NCI-H2196 treated with DMSO at 0.1 percent for 48 hours (cell line): ENCODE results near the gene PEX5.
A peak's percentile ranks its signal among the peaks of the same experiment; 100 is the strongest.
"Not testable (repeated sequence)": the region's sequence is repeated elsewhere in the genome, so short reads cannot be mapped to it uniquely, and the experiment has no call there.

Source experiments
- DNase-seq: peaks from one replicate; lab custom pipeline; 2025; ENCODE audit not compliant: unreplicated experiment; lab: John Stamatoyannopoulos, UW

Gene PEX5

DNA sequence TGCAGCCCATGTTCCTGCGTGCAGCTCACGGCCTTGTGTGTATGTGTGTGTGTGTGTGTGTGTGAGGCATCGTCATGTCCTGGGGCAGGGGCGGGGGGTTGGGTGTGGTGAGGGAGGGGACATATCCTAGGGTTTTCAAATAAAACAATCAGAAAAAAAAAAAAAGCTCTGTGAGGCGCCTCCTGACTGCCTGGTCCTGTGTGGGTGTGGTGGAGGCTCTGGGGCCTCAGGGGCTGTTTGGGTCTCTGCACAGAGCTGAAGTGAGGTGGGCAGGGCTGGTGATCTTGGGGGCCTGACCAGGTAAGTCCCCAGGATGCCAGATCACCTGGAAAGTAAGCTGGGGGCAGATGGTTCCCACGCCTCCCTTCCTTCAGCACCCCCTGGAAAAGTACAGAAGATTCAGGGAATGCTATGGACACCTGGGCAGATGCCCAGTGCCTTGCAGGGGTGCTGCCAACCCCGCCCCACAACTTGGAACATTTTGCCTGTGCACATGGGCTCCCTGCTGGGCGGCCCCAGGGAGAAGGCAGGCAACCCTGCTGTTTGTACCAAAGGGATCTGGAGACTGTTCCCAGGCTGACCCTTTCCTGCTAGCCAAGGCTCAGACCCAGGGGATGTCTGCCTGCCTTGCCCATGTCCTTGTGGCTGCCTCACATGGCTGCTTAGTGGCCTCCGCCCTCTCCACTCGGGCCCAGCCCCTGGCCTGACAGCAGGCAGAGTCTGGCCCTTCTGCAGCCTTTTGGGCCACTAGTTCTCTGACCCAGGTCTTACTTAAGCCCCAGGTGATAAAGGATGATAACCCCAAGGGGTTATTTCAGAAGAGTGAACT lies 30.5 kb upstream of the PEX5 start:
- no peak for DNase-seq

DNA sequence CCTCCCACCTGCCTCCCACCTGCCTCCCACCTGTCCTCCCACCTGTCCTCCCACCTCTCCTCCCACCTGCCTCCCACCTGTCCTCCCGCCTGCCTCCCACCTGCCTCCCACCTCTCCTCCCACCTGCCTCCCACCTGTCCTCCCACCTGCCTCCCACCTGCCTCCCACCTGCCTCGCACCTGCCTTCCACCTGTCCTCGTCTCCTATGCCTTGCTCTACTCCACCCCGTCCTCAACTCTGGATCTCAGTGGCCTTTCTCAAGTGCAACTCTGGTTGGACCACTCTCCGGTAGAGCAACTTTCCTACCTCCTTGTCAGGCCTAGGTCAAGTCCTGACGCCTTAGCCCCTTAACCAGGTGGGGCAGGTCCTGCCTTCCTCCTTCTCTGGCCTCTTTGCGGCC lies 29.3 kb upstream of the PEX5 start:
- no peak for DNase-seq

DNA sequence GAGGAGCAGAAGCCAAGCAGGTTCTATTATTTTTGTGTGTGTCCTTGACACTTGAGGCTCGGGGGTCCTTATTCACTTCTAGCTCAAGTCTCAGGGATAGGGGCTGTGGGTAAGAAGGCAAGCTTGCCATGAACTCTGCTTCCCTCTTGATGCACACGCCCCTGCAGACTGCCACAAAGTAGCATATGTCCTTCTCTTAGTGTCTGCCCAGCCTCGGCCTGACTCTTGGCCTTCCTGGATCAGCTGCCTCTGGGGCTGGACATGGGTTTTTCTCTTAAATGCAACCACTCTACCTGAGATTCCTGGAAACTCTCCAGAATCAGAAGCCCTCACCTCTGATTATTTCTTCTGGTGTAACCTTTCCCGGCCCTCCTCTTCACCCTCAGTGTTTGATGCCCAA lies 28.2 kb upstream of the PEX5 start:
- DNase-seq: no peak

DNA sequence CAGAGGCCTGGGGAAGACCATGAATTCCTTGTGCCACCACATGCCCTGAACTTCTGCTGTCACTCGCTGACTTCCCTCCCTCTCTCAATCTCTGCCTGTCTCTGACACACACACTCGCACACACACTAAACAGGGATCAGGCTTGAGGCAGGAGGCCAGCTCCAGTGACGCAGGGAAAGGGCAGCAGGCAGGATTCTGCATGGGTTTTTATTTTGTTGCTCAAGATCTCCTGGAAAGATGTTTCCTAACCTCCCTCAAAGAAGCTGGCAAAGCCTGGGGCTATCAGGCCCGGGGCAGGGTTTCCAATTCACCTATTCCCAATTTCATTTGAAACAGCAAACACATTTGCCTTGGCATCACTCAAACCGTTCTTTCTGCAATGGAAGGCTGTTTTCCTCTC lies 27.7 kb upstream of the PEX5 start:
- DNase-seq: no peak

DNA sequence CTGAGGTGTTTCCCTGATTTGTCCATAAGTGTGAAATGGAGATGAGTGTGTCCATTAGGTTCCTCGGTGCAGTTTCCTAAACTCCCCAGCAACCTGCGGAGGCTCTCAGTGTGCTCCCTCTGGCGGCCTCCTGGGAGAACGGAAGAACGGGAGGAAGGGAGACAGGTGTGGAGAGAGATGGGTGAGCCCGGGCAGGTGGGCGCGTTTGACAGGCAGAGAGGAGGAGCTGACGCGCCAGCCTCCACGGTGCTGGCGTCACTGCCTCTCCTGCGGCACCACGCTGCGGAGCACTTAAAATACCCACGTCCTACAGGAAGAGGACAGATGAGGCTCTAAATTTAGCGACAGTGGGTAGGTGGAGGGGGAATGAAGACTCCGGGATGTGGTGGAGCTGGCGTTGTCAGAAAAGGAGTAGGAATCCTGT lies 26.8 kb upstream of the PEX5 start:
- DNase-seq: peak; percentile 31

DNA sequence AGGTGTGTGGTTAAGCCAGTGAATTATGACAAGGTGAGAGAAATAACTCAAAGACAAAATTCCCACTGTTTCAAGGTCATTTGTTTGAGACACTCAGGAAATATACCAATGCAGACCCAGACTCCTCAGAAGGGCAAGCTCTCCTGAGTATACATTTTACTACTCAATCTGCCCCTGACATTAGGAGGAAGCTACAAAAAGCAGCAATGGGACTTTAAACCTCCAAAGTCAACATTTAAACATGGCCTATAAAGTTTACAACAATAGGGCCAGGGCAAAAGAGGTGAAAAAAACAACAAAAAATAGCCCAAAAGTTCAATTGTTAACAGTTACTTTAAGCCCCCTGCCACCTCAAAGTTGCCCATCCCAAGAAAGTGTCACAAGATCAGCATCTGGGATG lies 19.5 kb upstream of the PEX5 start:
- no peak for DNase-seq

DNA sequence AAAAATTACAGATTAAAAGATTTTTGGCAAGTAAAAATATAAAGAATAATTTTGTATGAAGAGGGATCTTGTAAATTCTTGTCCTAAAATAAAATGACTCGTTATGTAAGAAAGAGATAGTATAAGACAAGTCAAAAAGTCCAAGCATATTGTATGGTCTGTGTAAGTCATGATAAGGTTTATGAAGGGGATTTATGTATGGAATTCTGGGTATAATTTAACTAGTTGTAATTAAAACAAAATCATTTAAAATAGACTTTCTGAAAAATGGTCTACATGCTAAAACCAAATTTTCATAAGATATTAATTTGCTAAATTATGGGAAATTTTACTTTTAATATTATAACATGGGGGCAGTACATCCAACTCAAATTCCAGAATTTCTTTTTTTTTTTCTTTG lies 17.6 kb upstream of the PEX5 start:
- no peak for DNase-seq

DNA sequence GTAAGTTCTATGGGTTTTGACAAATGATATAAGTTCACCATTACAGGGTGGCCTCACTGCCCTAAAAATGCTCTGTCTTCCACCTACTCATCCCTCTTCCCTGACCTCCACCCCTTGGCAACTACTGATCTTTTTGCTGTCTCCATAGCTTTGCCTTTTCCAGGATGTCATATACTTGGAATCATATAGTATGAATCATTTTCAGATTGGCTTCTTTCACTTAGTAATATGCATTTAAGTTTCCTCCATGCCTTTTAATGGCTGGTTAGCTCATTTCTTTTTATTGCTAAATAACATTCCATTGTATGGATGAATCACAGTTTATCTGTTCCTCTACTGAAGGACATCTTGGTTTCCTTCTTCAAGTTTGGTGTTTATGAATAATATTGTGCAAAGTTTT lies 14.0 kb upstream of the PEX5 start:
- no peak for DNase-seq

DNA sequence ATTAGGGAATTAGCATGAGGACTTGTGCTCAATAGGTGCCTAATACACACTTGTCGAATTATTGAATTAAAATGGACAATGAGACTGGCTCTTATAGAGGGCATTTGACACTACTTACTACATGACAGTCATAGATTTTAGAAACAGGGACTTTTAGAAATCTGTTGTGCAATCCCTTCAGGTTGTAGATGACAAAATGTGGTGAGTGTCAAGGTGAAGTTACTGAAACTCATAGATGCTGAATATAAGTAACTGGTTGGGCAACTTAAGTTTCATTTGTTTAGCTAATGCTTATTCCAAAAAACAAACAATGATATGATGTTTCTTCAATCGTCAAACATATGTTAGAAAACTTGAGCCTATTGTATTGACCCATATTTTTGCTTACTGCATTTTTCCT lies 12.9 kb upstream of the PEX5 start:
- no peak for DNase-seq

DNA sequence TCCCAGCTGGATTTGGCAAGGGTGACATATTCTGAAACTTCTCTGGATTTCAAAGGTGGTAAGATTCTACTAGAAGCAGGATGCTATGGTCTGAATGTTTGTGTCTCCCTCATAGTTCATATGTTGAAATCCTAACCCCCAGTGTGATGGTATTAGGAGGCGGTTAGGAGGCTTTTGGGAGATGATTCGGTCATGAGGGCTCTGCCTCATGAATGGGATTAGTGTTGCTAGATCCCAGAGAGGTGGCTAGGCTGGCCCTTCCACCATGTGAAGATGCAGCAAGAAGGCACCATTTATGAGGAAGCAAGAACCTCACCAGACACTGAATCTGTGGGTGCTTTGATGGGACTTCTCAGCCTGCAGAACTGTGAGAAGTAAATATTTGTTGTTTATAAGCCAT lies 11.0 kb upstream of the PEX5 start:
- no peak for DNase-seq

DNA sequence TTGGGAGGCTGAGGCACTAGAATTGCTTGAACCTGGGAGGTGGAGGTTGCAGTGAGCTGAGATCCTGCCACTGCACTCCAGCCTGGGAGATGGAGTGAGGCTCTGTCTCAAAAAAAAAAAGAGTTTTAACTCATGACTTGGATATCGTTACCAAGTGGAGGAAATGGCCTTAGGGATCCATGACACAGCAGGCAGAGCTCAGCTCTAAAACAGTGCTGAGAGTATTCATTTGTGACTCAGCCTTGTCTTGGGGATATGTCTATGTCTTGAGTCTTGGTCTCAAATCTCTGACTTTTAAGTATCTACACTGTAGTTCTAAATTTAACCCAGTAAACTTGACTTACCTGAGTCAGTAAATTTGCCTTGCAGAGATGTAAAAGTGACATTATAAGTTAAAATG lies 8.8 kb upstream of the PEX5 start:
- no peak for DNase-seq

DNA sequence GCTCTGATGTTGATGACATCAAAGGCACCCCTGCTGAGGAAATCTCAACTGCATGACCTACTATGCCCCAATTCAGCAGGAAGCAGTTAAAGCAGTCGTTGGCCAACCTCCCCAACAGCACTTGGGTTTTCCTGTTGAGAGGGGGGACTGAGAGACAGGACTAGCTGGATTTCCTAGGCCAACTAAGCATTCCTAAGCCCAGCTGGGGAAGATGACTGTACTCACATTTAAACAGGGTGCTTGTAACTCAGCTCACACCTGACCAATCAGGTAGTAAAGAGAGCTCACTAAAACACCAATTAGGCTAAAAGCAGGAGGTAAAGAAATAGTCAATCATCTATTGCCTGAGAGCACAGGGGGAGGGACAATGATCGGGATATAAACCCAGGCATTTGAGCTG lies 3.4 kb upstream of the PEX5 start:
- DNase-seq: not testable (repeated sequence)

DNA sequence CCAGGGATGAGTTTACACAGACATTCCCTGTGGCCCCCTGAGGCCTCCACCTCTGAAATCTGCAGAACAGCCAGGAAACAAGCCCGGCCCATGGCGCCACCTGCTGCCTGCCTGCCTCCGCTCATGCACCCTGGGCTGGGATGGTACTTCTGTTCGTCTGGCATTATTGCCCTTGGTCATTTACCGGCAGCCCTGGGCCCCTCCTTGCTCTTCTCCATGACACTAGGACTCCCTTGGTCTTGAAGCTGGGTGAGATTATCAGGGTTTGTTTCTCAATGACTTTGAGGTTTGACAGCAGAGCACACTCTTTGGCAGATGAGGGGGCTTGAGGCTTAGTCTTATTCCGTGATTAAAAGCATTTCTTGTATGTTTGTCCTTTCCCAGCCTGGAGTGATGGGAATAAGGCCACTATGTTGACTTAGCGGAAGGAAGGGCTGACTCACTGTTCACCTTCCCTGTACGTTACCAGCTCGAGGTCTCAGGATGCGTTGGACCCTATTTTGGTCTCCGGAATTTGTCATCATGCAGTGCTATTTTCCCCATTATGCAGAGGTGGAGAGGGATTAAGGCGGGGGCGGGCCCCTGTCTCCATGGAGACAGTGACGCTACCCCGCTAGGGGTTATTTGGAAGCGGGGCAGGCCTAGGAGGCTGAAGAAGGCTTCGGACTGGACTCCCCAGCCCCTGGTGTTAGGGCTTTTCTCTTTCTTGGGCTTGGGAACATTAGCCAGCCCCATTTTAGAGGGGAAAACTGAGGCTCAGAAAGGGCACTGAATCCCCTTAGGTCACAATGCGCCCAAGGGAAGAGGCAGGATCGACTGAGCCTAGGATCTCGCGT lies 706 bp upstream of the PEX5 start:
- peak; percentile 35 for DNase-seq

DNA sequence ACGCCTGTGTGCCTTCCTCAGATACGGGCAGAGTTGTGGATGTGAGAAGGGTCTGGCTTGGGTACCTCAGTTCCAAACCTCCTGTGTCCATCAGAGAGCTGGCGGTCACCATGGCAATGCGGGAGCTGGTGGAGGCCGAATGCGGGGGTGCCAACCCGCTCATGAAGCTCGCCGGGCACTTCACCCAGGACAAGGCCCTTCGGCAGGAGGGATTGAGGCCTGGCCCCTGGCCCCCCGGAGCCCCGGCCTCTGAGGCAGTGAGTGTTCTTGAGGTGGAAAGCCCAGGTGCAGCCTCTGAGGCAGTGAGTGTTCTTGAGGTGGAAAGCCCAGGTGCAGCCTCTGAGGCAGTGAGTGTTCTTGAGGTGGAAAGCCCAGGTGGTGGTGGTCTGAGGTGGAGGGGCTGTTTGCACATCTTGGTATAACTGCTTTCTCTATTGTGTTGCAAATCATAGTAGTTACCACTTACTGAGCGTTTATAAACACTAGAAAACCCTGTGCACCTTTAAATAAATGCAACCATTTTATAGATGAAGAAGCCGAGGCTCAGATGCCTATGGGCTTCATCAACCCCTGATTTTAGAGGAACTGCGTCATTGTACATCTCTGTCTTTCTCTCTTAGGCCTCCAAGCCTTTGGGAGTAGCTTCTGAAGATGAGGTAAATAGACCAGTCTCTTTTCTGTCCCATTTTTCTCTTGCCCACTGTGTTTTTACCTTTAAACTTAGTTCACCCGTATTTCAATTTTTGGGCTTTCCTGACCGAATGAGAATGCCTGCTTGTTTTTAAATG lies 976 bp downstream of the PEX5 start:
- DNase-seq: no peak

DNA sequence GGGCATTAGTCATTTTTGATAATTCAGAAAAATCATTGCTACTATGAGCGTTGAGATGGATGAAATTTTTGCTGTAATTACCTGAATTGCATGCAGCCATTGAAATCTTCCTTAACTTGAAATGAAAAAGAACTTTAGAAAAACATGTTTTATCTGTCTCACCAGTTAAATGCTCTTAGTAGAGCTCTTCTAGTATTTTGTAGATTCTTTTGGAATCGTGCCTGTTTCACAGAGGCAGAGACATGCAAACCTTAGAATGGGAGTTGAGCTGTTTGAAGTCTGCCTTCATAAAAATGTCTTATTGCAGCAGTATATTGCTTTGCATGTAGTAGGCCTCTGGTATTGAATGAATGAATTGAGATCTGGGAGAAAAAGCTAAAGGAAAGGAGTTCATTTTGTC lies 4.2 kb downstream of the PEX5 start:
- DNase-seq: no peak

DNA sequence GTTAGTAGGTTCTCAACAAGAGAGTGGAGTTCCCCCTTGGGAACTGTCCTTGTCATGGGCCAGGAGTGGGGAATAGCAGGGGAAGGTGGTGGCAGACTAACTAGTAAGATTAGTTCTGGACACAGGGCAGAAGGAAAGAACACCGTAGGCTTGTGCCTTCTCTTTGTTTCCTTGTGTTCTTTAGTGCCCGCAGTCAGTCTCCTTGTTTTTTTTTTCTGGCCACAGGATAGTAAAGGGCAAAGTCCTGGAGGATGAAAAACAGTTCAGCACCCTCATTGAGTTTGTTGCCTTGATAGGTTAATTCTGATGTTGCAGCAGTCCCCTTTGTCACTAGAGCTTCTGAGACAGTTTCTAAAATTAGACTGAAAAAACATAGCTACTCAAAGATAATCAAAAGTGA lies 8.4 kb downstream of the PEX5 start:
- no peak for DNase-seq

DNA sequence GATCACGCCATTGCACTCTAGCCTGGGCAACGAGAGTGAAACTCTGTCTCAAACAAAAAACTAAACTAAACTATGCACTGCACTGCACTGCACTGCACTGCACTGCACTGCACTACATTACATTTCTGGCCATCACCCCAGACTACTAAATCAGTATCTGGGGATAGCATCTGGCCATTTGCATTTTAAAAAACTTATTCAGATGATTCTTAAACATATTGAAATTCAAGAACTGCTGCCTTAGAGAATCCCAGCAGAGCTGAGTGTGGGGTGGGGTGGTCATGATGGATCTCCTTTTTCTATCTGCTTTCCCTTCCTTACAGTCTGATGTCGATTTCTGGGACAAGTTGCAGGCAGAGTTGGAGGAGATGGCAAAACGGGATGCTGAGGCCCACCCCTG lies 13.6 kb downstream of the PEX5 start:
- DNase-seq: no peak

DNA sequence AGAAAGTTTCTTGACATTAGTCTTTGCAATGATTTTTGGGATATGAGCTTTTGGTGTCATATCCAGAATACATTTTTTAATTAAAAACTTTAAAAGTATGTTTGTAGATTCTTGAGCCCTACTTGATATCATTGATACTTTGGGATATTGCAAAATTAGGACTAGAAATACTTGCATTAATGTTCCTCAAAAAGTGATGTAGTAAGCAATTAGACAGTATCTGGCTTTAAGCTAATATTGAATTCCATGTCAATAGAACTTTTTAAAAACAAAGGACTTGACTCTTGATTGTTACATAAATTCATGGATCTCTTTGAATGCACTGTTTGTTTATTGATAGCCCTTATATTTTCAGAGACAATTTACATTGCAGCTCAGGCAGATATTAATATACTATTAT lies 15.6 kb downstream of the PEX5 start:
- DNase-seq: no peak

DNA sequence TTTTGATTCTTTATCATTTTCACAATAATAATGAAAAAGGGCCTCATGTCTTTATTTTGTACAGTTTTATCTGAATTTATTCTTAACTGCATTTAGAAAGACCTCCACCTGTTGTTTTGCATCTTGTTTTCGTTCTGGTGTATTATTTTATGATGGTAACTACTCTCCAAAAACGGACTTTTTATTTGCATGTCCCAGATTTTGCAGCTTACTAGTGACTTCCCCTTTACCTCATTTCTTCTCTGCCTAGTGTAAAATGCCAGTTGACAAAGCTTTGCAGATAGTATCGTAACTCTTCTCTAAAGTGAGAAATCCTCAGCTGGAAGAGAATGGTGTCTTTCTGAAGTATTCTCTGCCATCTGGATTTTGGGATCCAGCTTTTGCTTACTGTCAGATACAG lies 17.2 kb downstream of the PEX5 start:
- DNase-seq: no peak

DNA sequence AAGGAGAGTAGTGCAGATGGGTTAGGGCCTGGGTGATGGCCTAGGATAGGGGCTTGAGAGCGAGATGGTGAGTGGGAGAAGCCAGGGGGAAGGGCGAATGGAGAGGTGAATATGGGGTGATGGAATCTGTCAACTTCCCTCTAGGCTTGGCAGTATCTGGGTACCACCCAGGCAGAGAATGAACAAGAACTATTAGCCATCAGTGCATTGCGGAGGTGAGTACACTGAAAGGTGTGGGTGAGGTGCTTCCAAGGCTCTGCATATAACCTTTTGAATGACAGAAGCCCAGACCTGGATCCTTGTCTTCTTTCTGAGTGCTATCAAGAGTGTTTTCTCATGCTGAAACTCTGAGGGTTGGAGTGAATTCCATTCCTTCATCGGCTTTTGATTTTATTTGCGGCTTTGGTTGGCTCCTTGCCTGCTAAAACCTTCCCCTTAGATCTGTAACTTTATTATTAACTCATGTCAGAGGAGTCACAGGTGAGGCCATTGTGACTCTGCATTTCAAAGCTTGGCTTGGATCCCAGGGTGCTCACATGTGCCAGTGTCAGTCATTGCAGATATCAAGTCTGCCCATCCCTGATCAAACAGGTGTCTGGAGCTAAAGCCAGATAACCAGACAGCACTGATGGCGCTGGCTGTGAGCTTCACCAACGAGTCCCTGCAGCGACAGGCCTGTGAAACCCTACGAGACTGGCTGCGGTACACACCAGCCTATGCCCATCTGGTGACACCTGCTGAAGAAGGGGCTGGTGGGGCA lies 18.6 kb downstream of the PEX5 start:
- DNase-seq: no peak

DNA sequence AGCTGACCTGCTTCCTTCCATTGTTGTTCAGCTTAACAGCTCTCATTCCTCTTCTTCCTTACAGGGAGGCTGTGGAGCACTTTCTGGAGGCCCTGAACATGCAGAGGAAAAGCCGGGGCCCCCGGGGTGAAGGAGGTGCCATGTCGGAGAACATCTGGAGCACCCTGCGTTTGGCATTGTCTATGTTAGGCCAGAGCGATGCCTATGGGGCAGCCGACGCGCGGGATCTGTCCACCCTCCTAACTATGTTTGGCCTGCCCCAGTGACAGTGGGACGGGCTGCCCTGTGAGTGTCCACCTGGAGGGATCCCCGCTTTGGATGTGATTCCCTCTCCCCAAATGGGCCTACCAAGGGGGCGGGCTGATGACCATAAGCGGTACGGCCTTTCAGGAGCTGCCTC lies 20.5 kb downstream of the PEX5 start:
- DNase-seq: no peak
